ENCODE results near the gene CNTNAP5.

Gene CNTNAP5

DNA sequence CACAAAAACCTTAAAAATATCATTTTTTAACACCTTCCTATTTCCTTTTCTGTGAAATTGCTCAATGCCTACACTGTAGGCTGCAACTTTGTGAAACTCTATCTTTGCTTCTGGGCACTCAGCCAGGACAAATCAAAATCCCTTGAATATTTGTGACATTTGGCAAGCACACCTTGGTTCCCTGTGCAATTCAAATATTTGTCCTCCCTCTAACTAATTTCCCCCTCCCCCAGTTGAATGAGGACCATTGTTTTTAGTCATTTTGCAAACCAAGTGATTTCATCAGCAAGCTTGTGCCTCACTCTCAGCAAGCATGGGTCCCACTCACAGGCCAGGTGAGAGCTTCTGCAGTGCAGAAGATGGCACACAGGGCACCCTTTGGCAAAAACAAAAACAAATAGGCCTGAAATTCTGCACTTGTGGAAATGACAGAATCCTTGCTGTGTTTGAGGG is 541.5 kb downstream of the CNTNAP5 start:
- H3K27me3 ChIP-seq, result no peaks in the 10 kb centered on the region
- no peak overlapping the region for H3K27ac ChIP-seq
- DNase-seq, result no peak
- no peaks in the 10 kb centered on the region for H3K9me3 ChIP-seq
- no peaks in the 10 kb centered on the region for H3K36me3 ChIP-seq
- TF ChIP-seq CTCF (IDR thresholded peaks at IDR 0.05), result no peak
- intact Hi-C loops (cut with DNase I; ENCODE audit: low total_unique reads), result no loop called here
- no peaks in the 10 kb centered on the region for H3K4me1 ChIP-seq
- no peak overlapping the region for H3K4me3 ChIP-seq

DNA sequence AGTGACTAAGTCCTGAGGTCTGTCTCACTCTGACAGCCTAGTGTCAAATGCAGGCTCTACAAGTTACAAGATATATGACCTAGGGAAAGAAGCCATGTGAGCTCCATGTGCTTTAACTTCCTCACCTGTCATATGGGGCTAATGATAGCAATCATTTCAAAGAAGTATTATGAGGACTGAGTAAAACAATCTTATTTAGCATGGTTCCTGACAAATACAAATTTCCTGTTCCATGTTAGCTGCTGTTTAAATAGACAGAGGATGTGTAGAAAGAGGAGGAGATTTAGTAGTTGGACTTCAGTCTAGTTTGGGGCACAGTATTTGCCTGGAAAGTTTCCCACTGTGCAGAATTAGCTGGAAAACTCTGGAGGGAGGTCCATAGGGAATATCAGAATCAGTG is 545.8 kb downstream of the CNTNAP5 start:
- TF ChIP-seq CTCF (IDR thresholded peaks at IDR 0.05), result no peak
- Histone ChIP-seq H3K27ac (no peak overlapping the region), H3K4me3 (no peak overlapping the region), H3K9me3 (no peaks in the 10 kb centered on the region), H3K4me1 (no peaks in the 10 kb centered on the region), H3K36me3 (no peaks in the 10 kb centered on the region), H3K27me3 (no peaks in the 10 kb centered on the region)
- intact Hi-C loops (cut with DNase I; ENCODE audit: low total_unique reads), result no loop called here
- no peak for DNase-seq

DNA sequence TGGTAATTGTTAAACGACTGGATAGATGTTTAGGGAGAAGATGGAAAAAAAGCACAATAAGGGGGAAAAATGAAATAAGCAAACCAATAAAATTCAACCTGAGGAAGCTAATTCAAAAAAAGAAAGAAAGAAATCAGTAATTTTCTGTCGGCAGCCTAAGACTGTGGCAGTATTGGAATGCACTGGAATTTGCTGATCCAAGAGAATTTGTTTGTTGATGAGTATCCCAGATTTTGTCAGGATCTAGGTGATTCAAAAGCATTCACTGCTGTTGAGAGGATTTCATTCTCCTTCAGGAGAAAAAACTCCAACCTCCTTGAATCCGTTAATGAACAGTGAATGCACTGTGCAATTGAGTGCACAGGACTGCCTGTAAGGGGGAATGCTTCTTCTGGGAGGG is 546.7 kb downstream of the CNTNAP5 start:
- Histone ChIP-seq H3K4me3 (no peak overlapping the region), H3K27ac (no peak overlapping the region), H3K27me3 (no peaks in the 10 kb centered on the region), H3K4me1 (no peaks in the 10 kb centered on the region), H3K36me3 (no peaks in the 10 kb centered on the region), H3K9me3 (no peaks in the 10 kb centered on the region)
- TF ChIP-seq CTCF (IDR thresholded peaks at IDR 0.05), result no peak
- no peak for DNase-seq
- intact Hi-C loops (cut with DNase I; ENCODE audit: low total_unique reads), result no loop called here

DNA sequence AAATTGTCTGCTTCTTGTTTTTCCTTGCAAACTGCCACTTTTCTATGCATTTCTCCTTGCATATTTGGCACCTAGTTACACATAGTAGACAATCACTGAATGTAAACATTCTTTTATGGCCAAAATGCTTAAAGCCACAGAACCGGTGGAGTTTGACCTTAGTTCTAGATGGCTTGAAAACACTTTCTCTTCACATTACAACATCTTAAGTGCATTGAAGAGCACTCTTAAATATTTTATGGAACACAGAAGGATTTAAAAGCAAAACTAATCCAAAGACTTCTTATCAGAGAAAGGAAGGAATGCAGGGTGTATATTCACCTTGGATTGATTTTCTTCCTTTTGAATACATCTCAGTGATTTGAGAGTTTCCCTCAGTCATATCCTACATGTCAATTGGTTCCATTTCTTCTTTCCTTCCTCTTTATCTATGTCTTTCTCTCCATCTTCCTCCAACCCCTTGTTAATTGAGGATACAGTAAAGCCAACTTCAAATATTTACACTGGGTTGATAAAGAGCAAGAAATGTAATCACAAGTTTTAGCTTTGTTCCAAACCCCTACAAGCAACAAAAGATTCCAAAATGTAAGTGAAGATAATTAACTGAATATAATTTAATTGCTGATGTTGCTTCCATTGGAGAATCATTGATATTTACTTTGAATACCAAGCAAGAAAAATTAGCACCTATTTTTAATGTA is 548.0 kb downstream of the CNTNAP5 start:
- no peak for DNase-seq
- no peaks in the 10 kb centered on the region for H3K36me3 ChIP-seq

GRCh38 chr2:124575497-124575896 is 550.4 kb downstream of the CNTNAP5 start:
- intact Hi-C loops (cut with DNase I; ENCODE audit: low total_unique reads), result no loop called here
- no peak overlapping the region for H3K27ac ChIP-seq
- H3K4me1 ChIP-seq, result no peaks in the 10 kb centered on the region
- no peaks in the 10 kb centered on the region for H3K36me3 ChIP-seq
- no peaks in the 10 kb centered on the region for H3K9me3 ChIP-seq
- DNase-seq, result no peak
- no peak overlapping the region for H3K4me3 ChIP-seq
- no peak for TF ChIP-seq CTCF (IDR thresholded peaks at IDR 0.05)
- no peaks in the 10 kb centered on the region for H3K27me3 ChIP-seq

More for the DNA sequence above, 548.0 kb downstream of the CNTNAP5 start:
- Histone ChIP-seq H3K4me3 (no peak overlapping the region), H3K27ac (no peak overlapping the region), H3K27me3 (no peaks in the 10 kb centered on the region), H3K4me1 (no peaks in the 10 kb centered on the region), H3K9me3 (no peaks in the 10 kb centered on the region)
- intact Hi-C loops (cut with DNase I; ENCODE audit: low total_unique reads), result no loop called here
- TF ChIP-seq CTCF (IDR thresholded peaks at IDR 0.05), result no peak

- Histone ChIP-seq H3K27me3 (no peaks in the 10 kb centered on the region), H3K27ac (no peak overlapping the region), H3K9me3 (no peaks in the 10 kb centered on the region), H3K4me3 (no peak overlapping the region), H3K4me1 (no peaks in the 10 kb centered on the region), H3K36me3 (no peaks in the 10 kb centered on the region)
- no peak for DNase-seq
- intact Hi-C loops (cut with DNase I; ENCODE audit: low total_unique reads), result no loop called here
- TF ChIP-seq CTCF (IDR thresholded peaks at IDR 0.05), result no peak
Measured at GRCh38 chr2:124580263-124580662, 555.2 kb downstream of the CNTNAP5 start.

Measured in tibial artery (tissue), 4 donors.